T follicular helper cell (primary cell): ENCODE measurements around the gene PTGIS.

Experiments
- DNase-seq: peaks from one replicate; pipeline ENCODE4 v3.0.0-alpha.2; 2020; ENCODE audit warnings: low read depth

The PTGIS gene

DNA sequence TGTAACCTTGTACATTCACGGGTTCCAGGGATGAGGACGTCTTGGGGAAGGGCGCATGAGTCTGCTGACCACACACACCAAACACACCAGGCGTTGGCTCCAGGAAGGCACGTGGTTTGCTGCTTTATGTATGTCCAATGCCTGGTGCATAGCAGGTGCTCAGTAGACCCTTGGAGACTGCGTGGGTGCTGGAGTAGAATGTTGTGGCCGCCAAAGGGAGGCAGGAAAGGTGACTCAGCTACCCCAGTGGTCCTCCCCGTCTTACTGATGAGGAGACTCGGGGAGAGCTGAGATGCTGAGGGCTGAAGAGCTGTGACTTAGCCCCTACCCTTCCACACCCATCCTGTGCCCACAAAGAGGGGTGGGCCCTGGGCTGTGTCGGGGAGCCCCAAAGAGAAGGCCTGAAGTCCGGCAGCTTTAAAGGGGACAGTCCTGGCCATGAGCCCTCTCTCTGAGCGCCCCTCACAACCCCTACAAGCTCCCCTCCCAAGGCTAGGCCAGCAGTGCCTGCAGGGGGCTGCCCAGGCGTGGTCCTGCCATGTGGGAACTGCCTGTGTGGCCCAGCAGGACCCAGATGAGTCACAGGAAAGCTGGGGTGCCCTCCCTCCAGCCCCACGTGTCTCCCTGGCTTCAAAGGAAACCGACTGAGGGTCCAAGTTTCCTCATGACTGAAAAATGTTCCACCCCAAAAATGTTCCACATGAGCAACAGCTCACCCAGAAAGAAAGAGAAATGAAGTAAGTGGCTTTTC lies 28.0 kb upstream of the PTGIS start:
- DNase-seq, result no peak

- no peak for DNase-seq
Observed at GRCh38 chr20:49595346-49595745, 27.4 kb upstream of the PTGIS start.

- DNase-seq, result no peak
Observed at GRCh38 chr20:49594931-49595315, 27.0 kb upstream of the PTGIS start.

GRCh38 chr20:49594143-49594930 lies 26.4 kb upstream of the PTGIS start:
- no peak for DNase-seq

- DNase-seq, result no peak
Observed at GRCh38 chr20:49593466-49594142, 25.7 kb upstream of the PTGIS start.

DNA sequence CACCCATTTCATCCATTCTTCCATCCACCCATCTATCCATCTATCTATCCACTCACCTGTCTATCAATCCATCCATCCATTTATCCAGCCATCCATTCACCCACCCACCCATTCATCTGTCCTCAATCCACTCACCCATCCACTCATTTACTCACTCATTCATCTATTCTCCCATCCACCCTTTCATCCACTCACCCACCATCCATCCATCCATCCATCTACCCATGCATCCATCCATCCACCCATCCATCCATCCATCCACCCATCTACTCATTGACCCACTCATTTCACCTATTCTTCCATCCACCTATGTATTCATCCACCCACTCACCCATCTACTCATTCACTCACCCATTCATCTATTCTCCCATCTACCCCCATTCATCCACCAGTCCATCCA lies 24.2 kb upstream of the PTGIS start:
- no peak for DNase-seq

DNA sequence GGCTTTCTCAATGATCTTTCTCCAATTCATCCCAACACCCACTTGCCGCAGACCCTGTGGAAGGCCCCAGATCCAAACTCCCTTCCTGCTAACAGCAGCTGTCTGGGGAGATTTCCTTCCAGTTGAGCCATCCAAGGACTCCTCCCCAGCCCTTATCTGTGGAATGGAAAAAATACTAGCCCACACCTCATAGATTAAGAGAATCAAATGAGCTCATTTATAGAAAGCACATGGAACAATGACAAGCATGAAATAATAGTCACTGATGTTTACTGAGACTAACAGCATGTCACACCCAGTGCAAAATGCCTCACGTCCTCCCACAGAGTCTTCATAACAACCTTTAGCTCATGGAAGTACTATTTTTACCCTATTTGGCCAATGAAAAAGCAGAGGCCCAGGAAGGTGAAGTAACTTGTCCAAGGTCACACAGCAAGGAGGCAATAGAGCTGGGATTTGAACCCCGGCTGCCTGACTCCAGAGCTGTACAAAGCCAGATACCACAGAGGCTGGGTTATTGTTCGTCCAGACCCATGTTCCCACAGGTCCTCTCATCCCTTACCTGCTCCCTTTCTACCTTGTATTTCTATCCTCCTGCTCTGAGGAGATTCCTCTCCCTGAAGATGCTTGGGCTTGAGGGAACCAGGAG lies 23.4 kb upstream of the PTGIS start:
- no peak for DNase-seq

GRCh38 chr20:49590163-49591017 lies 22.5 kb upstream of the PTGIS start:
- no peak for DNase-seq

- no peak for DNase-seq
Observed at GRCh38 chr20:49589747-49590146, 21.8 kb upstream of the PTGIS start.

DNA sequence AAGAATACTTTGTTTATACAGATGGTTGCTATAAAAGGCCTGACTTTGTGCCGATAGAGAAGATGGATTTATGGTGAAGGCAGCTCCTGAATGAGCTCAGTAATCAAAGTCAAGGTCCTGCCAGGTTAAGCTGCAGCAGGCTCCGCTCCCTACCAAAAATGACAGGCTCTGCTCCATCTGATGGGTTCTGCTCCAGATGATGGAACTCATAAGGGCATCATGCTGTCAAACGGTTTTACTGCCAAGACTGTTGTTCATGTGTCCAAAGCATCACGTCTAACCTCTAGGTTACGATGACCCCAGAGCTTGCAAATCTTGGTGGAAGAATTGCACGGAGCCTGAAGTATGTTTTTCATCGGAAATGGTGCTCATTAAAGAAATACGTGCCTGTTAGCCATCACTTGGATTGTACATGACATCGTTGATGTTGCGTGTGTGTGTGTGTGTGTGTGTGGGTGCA lies 19.2 kb upstream of the PTGIS start:
- DNase-seq, result no peak

DNA sequence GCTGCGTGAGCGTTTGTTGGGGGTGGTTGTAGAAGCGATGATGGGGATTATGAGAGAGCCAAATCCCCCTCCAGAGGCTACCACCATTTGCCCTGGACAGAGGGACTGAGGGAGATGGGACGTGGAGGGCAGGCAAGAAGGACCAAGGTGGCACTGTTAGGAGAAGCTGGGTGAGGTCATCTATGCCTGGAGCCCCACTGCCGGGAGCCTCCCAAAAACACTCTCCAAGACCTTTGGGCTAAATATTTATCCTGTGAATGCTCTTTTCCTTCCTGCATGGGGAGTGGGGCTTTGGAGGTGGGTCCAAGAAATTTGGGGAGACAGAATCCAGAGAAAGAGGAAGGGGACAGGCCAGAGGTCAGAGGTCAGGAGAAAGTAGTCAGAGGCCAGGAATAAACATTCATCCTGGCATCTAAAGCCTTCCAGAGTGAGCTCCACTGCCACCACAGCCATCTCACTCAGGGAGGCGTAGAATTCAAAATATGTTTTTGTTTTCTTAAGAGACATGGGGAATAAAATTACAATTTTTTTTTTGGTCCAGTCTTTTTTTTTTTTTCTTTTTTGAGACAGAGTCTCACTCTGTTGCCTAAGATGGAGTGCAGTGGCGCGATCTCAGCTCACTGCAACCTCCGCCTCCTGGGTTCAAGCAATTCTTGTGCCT lies 17.8 kb upstream of the PTGIS start:
- no peak for DNase-seq

- DNase-seq, result no peak
Observed at GRCh38 chr20:49584418-49585382, 16.8 kb upstream of the PTGIS start.

DNA sequence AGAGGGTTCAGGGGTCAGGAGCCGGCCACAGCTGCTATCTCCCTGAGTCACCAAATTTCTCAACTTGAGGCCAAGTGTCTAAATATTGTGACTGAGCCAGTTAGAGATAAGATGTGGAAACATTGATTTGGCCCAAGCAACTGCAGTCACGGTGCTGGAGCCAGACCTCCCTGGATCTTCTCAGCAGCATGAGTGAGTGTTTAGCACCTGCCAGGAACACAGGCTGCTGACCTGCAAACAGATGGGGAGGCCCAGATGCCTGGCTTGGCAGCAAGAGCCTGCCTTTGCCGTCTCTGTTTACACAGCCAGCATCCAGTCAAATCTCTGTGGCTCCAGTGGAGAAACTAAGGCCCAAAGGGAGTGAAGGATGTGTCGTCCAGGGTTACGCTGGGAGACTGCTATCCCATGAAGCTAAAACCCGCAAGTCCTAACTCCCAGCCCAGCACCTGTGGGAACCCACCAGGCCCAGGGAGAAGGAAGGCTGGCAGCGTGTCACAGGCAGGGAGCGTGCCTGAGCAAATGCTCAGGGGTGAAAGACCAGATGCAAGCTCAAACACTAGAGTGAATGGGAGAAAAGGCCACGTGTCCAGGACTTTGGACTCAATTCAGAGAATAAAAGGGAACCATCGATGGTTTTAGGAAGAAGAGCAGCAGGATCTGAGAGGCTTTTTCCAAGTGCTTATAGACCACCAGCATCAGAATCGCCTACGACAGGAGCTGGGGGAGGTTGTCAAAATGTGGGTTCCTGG lies 15.9 kb upstream of the PTGIS start:
- no peak for DNase-seq

DNA sequence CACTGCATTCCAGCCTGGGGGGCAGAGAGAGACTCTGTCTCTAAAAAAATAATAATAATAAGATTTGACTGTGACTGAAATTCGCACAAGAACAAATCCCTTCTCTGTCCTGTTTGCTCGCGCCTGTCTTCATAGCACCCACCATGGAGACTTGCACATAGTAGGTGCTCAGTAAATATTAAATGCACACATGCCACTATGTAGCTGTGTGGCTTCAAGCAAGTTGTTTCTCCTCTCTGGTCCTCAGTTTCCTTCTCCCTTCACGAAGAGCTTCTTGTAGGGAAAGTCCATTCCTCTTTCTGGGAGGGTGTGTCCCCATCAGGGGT lies 15.4 kb upstream of the PTGIS start:
- DNase-seq, result no peak

DNA sequence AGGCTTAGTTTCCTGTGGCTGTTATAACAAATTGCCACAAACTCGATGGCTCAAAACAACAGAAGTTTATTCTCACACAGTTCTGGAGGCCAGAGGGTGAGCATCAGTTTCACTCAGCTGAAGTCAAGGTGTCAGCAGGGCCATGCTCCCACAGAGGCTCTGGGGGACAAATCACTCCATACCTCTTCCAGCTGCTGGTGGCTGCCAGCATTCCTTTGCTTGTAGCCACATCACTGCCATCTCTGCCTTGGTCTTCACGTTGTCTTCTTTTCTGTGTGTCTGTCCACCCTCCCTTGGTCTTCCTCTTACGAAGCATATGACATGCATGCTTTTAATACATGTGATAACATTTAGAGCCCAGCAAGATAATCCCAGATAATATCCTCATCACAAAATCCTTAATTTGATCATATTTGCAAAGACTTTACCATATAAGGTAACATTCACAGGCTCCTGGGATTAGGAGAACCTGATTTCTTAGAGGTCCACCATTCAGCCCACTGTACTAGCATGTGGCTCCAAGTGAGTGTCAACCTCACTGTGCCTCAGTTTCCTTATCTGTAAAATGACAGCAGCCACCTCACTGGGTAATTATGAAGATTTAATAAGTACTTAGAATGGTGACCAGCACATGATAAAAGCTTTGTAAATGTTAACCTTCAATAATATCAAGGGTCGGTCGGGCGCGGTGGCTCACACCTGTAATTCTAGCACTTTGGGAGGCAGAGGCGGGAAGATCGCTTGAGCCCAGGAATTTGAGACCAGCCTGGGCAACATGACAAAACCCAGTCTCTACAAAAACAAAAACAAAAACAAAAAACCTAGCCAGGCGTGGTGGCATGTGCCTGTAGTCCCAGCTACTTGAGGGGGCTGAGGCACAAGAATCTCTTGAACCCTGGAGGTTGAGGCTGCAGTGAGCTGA lies 14.7 kb upstream of the PTGIS start:
- no peak for DNase-seq

DNA sequence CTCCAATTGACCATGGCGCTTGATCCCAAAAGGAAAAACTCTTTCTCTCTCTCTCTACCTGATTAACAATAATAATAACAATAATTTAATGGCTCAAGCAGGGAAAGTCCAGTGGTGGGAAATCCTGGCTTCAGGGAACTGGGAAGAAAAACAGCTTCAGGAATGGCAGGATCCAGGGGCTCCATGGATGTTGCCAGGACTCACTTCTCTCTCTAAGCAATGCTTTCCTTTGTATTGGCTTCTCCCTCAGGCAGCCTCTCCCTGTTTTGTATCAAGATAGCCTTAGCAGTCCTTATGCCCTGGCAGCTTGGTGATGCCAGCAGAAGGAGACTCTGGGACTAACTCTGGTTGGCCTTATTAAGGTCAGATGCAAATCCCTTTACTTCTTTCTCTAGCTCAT lies 13.5 kb upstream of the PTGIS start:
- DNase-seq, result no peak

DNA sequence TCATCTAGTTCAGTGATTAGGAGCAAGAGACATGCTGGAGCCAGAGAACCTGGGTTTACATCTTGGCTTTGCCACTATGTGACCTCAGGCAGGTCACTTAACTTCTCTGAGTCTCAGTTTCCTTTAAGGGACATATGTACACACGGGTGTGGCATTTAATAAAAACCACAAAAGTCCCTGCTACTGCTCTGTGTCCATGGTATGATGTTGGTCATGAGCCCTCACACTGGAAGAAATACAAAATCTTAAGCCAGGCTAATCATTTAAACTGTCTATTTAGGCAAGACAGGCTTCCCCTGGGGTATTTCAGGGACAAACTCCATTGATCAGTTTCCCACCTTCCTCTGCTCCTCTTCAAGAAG lies 12.9 kb upstream of the PTGIS start:
- DNase-seq, result no peak
